GM12878 (cell line): Measurements from ENCODE around the gene TBC1D10A. TPM values are rescaled to one million over a fixed set of nuclear protein-coding genes. Genes with fewer than 3 reads are reported as not detected.
A peak's percentile ranks its signal among the peaks of the same experiment; 100 is the strongest.

Experiments used
- BRCA1 ChIP-seq: IDR thresholded peaks from 2 replicates; pipeline ENCODE4 v1.6.1; 2011; ENCODE audit warnings: low read depth, low read length, improper control_type of control experiment
- CHD2 ChIP-seq: IDR thresholded peaks from 2 replicates; pipeline ENCODE4 v1.6.1; 2011; ENCODE audit warnings: low read depth, low read length, improper control_type of control experiment, borderline replicate concordance
- CREM ChIP-seq: IDR thresholded peaks from 2 replicates; pipeline ENCODE4 v1.6.1; 2014; ENCODE audit warnings: antibody characterized with exemption, low read depth
- ESRRA ChIP-seq: IDR thresholded peaks from 2 replicates; pipeline ENCODE4 v1.6.1; 2012; ENCODE audit warnings: mild to moderate bottlenecking, low read length, improper control_type of control experiment
- ETV6 ChIP-seq, 2 experiments: fragments of 450-650 bp in 1 of 2; IDR thresholded peaks in 1 of 2; conservative IDR thresholded peaks in 1 of 2; 2 replicates each; pipeline ENCODE4 v1.6.1; 2014; ENCODE audit warnings: antibody characterized with exemption in 1 of 2, borderline replicate concordance in 1 of 2, low read depth in 1 of 2, mild to moderate bottlenecking in 1 of 2, moderate library complexity in 1 of 2
- FOS ChIP-seq: IDR thresholded peaks from 3 replicates; pipeline ENCODE4 v1.6.1; 2011; ENCODE audit warnings: borderline replicate concordance; ENCODE audit not compliant: insufficient read length; ENCODE audit errors: extremely low read depth
- FOXM1 ChIP-seq: IDR thresholded peaks from 2 replicates; pipeline ENCODE4 v1.6.1; 2012; ENCODE audit warnings: low read depth, mild to moderate bottlenecking, inconsistent platforms, low read length, moderate library complexity
- GATAD2B ChIP-seq: fragments of 450-650 bp; conservative IDR thresholded peaks from 2 replicates; pipeline ENCODE4 v1.6.1; 2017; ENCODE audit warnings: low read depth, mild to moderate bottlenecking, moderate library complexity
- HDAC2 ChIP-seq: fragments of 200-600 bp; sonication (generic); IDR thresholded peaks from 2 replicates; pipeline ENCODE4 v1.6.1; 2017
- IKZF1 ChIP-seq: fragments of 450-650 bp; conservative IDR thresholded peaks from 2 replicates; pipeline ENCODE4 v1.6.1; 2017; ENCODE audit warnings: antibody characterized with exemption, mild to moderate bottlenecking
- IRF5 ChIP-seq: fragments of 450-650 bp; IDR thresholded peaks from 2 replicates; pipeline ENCODE4 v1.6.1; 2017; ENCODE audit warnings: borderline replicate concordance
- MAX ChIP-seq: IDR thresholded peaks from 2 replicates; pipeline ENCODE4 v1.6.1; 2012; ENCODE audit warnings: low read depth, low read length, improper control_type of control experiment
- MTA3 ChIP-seq: IDR thresholded peaks from 2 replicates; pipeline ENCODE4 v1.6.1; 2012; ENCODE audit warnings: low read length, inconsistent platforms, borderline replicate concordance
- PBX3 ChIP-seq: IDR thresholded peaks from 2 replicates; pipeline ENCODE4 v1.6.1; 2011; ENCODE audit warnings: mild to moderate bottlenecking, low read depth, low read length, moderate library complexity; ENCODE audit not compliant: insufficient replicate concordance
- SMAD5 ChIP-seq: IDR thresholded peaks from 2 replicates; pipeline ENCODE4 v1.6.1; 2016; ENCODE audit warnings: antibody characterized with exemption, low read depth
- SREBF2 ChIP-seq: IDR thresholded peaks from 2 replicates; pipeline ENCODE4 v1.6.1; 2012; ENCODE audit warnings: mild to moderate bottlenecking, low read length
- TARDBP ChIP-seq: IDR thresholded peaks from 2 replicates; pipeline ENCODE4 v1.6.1; 2016; ENCODE audit warnings: borderline replicate concordance
- ZBTB11 ChIP-seq: fragments of 450-650 bp; formaldehyde crosslinking; IDR thresholded peaks from 2 replicates; pipeline ENCODE4 v1.5.0; 2022; ENCODE audit warnings: mild to moderate bottlenecking, missing genetic modification characterization
- ZNF592 ChIP-seq: fragments of 450-650 bp; IDR thresholded peaks from 2 replicates; pipeline ENCODE4 v1.6.1; 2017; ENCODE audit warnings: mild to moderate bottlenecking, moderate library complexity
- ZZZ3 ChIP-seq: IDR thresholded peaks from 2 replicates; pipeline ENCODE4 v1.6.1; 2011; ENCODE audit warnings: low read depth; ENCODE audit not compliant: control insufficient read depth, insufficient read length
- polyA plus RNA-seq, 11 experiments: library from polyadenylated mRNA; depleted of rRNA in 4 of 11; unstranded in 6 of 11; stranded (reverse) in 5 of 11; fragments of >200 nt; fragmentation: Nextera tagmentation in 4 of 11; fragmentation: Illumina TruSeq in 1 of 11; extraction: Ambion mirVana in 4 of 11; extraction: Trizol in 1 of 11; gene quantifications; 1 replicate in 1 of 11; 2 replicates in 10 of 11; pipeline versions ENCODE4 v1.2.1 to v1.2.3, GENCODE V29; 2011 to 2016; ENCODE audit warnings: inconsistent platforms in 2 of 11, missing spikeins in 2 of 11, low read depth in 1 of 11
- total RNA-seq, 4 experiments: library from RNA; depleted of rRNA in 3 of 4; stranded (reverse); fragments of >200 nt in 3 of 4; fragmentation: Illumina TruSeq in 1 of 4; extraction: Trizol in 1 of 4; gene quantifications; 2 replicates each; pipeline versions ENCODE4 v1.2.1 to v1.2.3, GENCODE V29; 2013 to 2021

The TBC1D10A gene
- total and polyA plus RNA-seq, 10 of the 15 experiments (the other 5 are each of a cell fraction or from before 2014, with no cell fraction given): 0.27 to 25.7 (median 15.3) TPM

- TF ChIP-seq ZNF592: no peak
- TF ChIP-seq ZZZ3: no peak
- no peak for TF ChIP-seq FOS
- TF ChIP-seq MAX: 0 out of 2 replicates have a peak, but pooled peaks have one; percentile 11
- TF ChIP-seq FOXM1: no peak
- TF ChIP-seq BRCA1: no peak
- no peak for TF ChIP-seq ETV6 (conservative IDR thresholded peaks at IDR 0.05 in 1 of 2, IDR thresholded peaks at IDR 0.05 in 1 of 2; ENCODE audit: borderline replicate concordance in 1 of 2, low read depth in 1 of 2)
- TF ChIP-seq ESRRA: no peak
- no peak for TF ChIP-seq HDAC2
- TF ChIP-seq PBX3: no peak
- TF ChIP-seq GATAD2B: peak; percentile 88
- no peak for TF ChIP-seq MTA3
- TF ChIP-seq IKZF1: peak; percentile 91
- no peak for TF ChIP-seq SREBF2
- TF ChIP-seq CREM: peak; percentile 95
- no peak for TF ChIP-seq IRF5
- peak; percentile 47 for TF ChIP-seq ZBTB11 (CRISPR knock-in tag)
- peak; percentile 88 for TF ChIP-seq SMAD5
- TF ChIP-seq CHD2: peak; percentile 77
- TF ChIP-seq TARDBP: no peak; the same call in 1 of the 2 replicates
Measured at GRCh38 chr22:30356449-30357235, 29.9 kb upstream of the TBC1D10A start, which contains the start of the genes CCDC157 and SF3A1 (continued).
